DOHH2 (cell line): ENCODE data around the gene IFNAR2.
A peak's percentile ranks its signal among the peaks of the same experiment; 100 is the strongest.

Source experiments
- H3F3A ChIP-seq: fragments of 200-600 bp; sonication (generic), shearing (Covaris generic); 2 replicates; pipeline ENCODE4 v1.6.0; 2016; ENCODE audit warnings: antibody characterized with exemption, mild to moderate bottlenecking; ENCODE audit not compliant: control insufficient read depth, insufficient read depth
- H3K27ac ChIP-seq: fragments of 200-600 bp; sonication (generic); 2 replicates; pipeline ENCODE4 v1.5.1; 2014; ENCODE audit warnings: low read depth, mild to moderate bottlenecking, low read length, moderate library complexity
- H3K27me3 ChIP-seq: fragments of 200-600 bp; sonication (generic); 2 replicates; pipeline ENCODE4 v1.6.1; 2014; ENCODE audit warnings: mild to moderate bottlenecking, low read length, mixed read lengths; ENCODE audit not compliant: control insufficient read depth
- H3K36me3 ChIP-seq: fragments of 200-600 bp; sonication (generic); 2 replicates; pipeline ENCODE4 v1.6.1; 2014; ENCODE audit warnings: mild to moderate bottlenecking, low read length, moderate library complexity, mixed read lengths; ENCODE audit not compliant: control insufficient read depth
- H3K4me1 ChIP-seq: fragments of 200-600 bp; sonication (generic); 2 replicates; pipeline ENCODE4 v1.6.1; 2014; ENCODE audit warnings: mild to moderate bottlenecking, low read length, mixed read lengths; ENCODE audit not compliant: control insufficient read depth
- H3K4me2 ChIP-seq: fragments of 200-600 bp; sonication (generic); 2 replicates; pipeline ENCODE4 v1.6.0; 2014; ENCODE audit warnings: mild to moderate bottlenecking, low read length, moderate library complexity
- H3K4me3 ChIP-seq: fragments of 200-600 bp; sonication (generic); 2 replicates; pipeline ENCODE4 v1.5.1; 2014; ENCODE audit warnings: mild to moderate bottlenecking, low read length, mixed read lengths
- H3K79me2 ChIP-seq: fragments of 200-600 bp; sonication (generic); 2 replicates; pipeline ENCODE4 v1.6.1; 2014; ENCODE audit warnings: mild to moderate bottlenecking, low read length, mixed read lengths; ENCODE audit not compliant: control insufficient read depth
- H3K9me2 ChIP-seq: fragments of 200-600 bp; sonication (generic); replicated peaks from 2 replicates; pipeline ENCODE4 v1.6.1; 2014; ENCODE audit warnings: mild to moderate bottlenecking, low read length, mixed read lengths; ENCODE audit not compliant: control insufficient read depth
- H3K9me3 ChIP-seq: fragments of 200-600 bp; sonication (generic); 2 replicates; pipeline ENCODE4 v1.6.1; 2014; ENCODE audit warnings: antibody characterized with exemption, low read length, mixed read lengths; ENCODE audit not compliant: control insufficient read depth, insufficient read depth
- H4K20me1 ChIP-seq: fragments of 200-600 bp; sonication (generic); 2 replicates; pipeline ENCODE4 v1.6.0; 2014; ENCODE audit warnings: low read depth, mild to moderate bottlenecking, antibody characterized with exemption, low read length, moderate library complexity; ENCODE audit not compliant: control insufficient read depth, insufficient read depth
- CTCF ChIP-seq: fragments of 200-600 bp; sonication (generic); IDR thresholded peaks from one replicate; pipeline ENCODE4 v1.5.1; 2014; ENCODE audit warnings: antibody characterized with exemption, mild to moderate bottlenecking, low read depth, low read length; ENCODE audit not compliant: poor library complexity, severe bottlenecking
- EZH2phosphoT487 ChIP-seq: fragments of 200-600 bp; sonication (generic); IDR thresholded peaks from 2 replicates; pipeline ENCODE4 v1.6.1; 2017; ENCODE audit warnings: borderline replicate concordance, mild to moderate bottlenecking, antibody characterized with exemption, low read length, moderate library complexity, mixed read lengths

IFNAR2 gene

GRCh38 chr21:33266789-33267135 lies 37.0 kb downstream of the IFNAR2 start:
- peaks cover 22% of the 10 kb centered on the region for H3F3A ChIP-seq
- H3K9me2 ChIP-seq = no peaks in the 10 kb centered on the region
- peak overlapping the region; percentile 97 for H3K4me2 ChIP-seq
- H3K4me3 ChIP-seq = peak overlapping the region; percentile 82
- H3K9me3 ChIP-seq = no peaks in the 10 kb centered on the region
- peaks cover 60% of the 10 kb centered on the region for H3K79me2 ChIP-seq
- no peaks in the 10 kb centered on the region for H3K27me3 ChIP-seq
- H3K27ac ChIP-seq = peak overlapping the region; percentile 78
- peaks cover 61% of the 10 kb centered on the region for H3K36me3 ChIP-seq
- no peaks in the 10 kb centered on the region for H4K20me1 ChIP-seq
- TF ChIP-seq EZH2phosphoT487 = no peak
- no peak for TF ChIP-seq CTCF
- H3K4me1 ChIP-seq = peaks cover 52% of the 10 kb centered on the region

- H3K27ac ChIP-seq = peak overlapping the region; percentile 78
- H3K4me2 ChIP-seq = peak overlapping the region; percentile 97
- peaks cover 22% of the 10 kb centered on the region for H3F3A ChIP-seq
- H3K79me2 ChIP-seq = peaks cover 60% of the 10 kb centered on the region
- no peaks in the 10 kb centered on the region for H3K27me3 ChIP-seq
- H3K4me3 ChIP-seq = peak overlapping the region; percentile 82
- TF ChIP-seq EZH2phosphoT487 (no peak), CTCF (no peak)
- no peaks in the 10 kb centered on the region for H4K20me1 ChIP-seq
- H3K9me3 ChIP-seq = no peaks in the 10 kb centered on the region
- peaks cover 52% of the 10 kb centered on the region for H3K4me1 ChIP-seq
- H3K9me2 ChIP-seq = no peaks in the 10 kb centered on the region
- H3K36me3 ChIP-seq = peaks cover 61% of the 10 kb centered on the region
These were observed 37.5 kb downstream of the IFNAR2 start for GRCh38 chr21:33267250-33267649.

GRCh38 chr21:33268393-33268736 lies 38.6 kb downstream of the IFNAR2 start:
- Histone ChIP-seq H3K27ac (peak overlapping the region; percentile 65), H4K20me1 (no peaks in the 10 kb centered on the region), H3K36me3 (peaks cover 58% of the 10 kb centered on the region), H3K27me3 (no peaks in the 10 kb centered on the region), H3K9me3 (no peaks in the 10 kb centered on the region), H3K79me2 (peaks cover 55% of the 10 kb centered on the region), H3F3A (peaks cover 22% of the 10 kb centered on the region), H3K4me1 (peaks cover 52% of the 10 kb centered on the region), H3K9me2 (no peaks in the 10 kb centered on the region), H3K4me3 (peak overlapping the region; percentile 82), H3K4me2 (peak overlapping the region; percentile 97)
- no peak for TF ChIP-seq CTCF
- no peak for TF ChIP-seq EZH2phosphoT487
